K562 (cell line): ENCODE results near the gene OR8A1. TPM values are rescaled to one million over a fixed set of nuclear protein-coding genes. Genes with fewer than 3 reads are reported as not detected.

Source experiments
- COPS2 ChIP-seq: fragments of 450-650 bp; conservative IDR thresholded peaks from 2 replicates; pipeline ENCODE4 v1.6.1; 2016; ENCODE audit warnings: mild to moderate bottlenecking, moderate library complexity
- ESRRB ChIP-seq: fragments of 250-450 bp; sonication (Bioruptor Pico); IDR thresholded peaks from 2 replicates; pipeline ENCODE4 v1.5.0; 2020; ENCODE audit warnings: mild to moderate bottlenecking, moderate library complexity, borderline replicate concordance
- HMGXB4 ChIP-seq: sonication (generic); formaldehyde crosslinking; IDR thresholded peaks from 2 replicates; pipeline ENCODE4 v1.8.1; 2023; ENCODE audit warnings: mild to moderate bottlenecking, missing genetic modification reagents
- MAFK ChIP-seq: IDR thresholded peaks from 2 replicates; pipeline ENCODE4 v1.6.1; 2011; ENCODE audit warnings: low read length, improper control_type of control experiment
- MGA ChIP-seq: fragments of 450-650 bp; IDR thresholded peaks from 2 replicates; pipeline ENCODE4 v1.6.1; 2016; ENCODE audit warnings: mild to moderate bottlenecking, moderate library complexity
- SMARCB1 ChIP-seq: IDR thresholded peaks from 2 replicates; pipeline ENCODE4 v1.6.1; 2011; ENCODE audit warnings: improper control_type of control experiment, low read depth; ENCODE audit not compliant: insufficient read length
- TEAD4 ChIP-seq, 2 experiments: sonication (generic) in 1 of 2; formaldehyde crosslinking in 1 of 2; IDR thresholded peaks; 2 replicates each; pipeline versions ENCODE4 v1.6.1 to v1.8.0; 2012 to 2022; ENCODE audit warnings: borderline replicate concordance in 1 of 2, inconsistent platforms in 1 of 2, low read length in 1 of 2, mild to moderate bottlenecking in 1 of 2, missing genetic modification reagents in 1 of 2
- ZNF280B ChIP-seq: fragments of 250-450 bp; sonication (Bioruptor Pico); IDR thresholded peaks from 2 replicates; pipeline ENCODE4 v1.5.1; 2021; ENCODE audit warnings: mild to moderate bottlenecking
- ZNF316 ChIP-seq: fragments of 450-650 bp; IDR thresholded peaks from 2 replicates; pipeline ENCODE4 v1.6.1; 2016
- ZNF586 ChIP-seq: fragments of 450-650 bp; formaldehyde crosslinking; conservative IDR thresholded peaks from 2 replicates; pipeline ENCODE4 v1.4.0; 2020; ENCODE audit warnings: mild to moderate bottlenecking, moderate library complexity
- polyA plus RNA-seq, 8 experiments: library from polyadenylated mRNA; depleted of rRNA in 4 of 8; stranded (reverse) in 5 of 8; unstranded in 3 of 8; fragments of >200 nt; fragmentation: Nextera tagmentation in 2 of 8; fragmentation: Illumina TruSeq in 1 of 8; extraction: Ambion mirVana in 2 of 8; extraction: Trizol in 1 of 8; gene quantifications; 2 replicates each; pipeline versions ENCODE4 v1.2.1 to v1.2.3, GENCODE V29; 2011 to 2014; ENCODE audit warnings: inconsistent platforms in 1 of 8, missing spikeins in 1 of 8
- total RNA-seq, 7 experiments: library from RNA; depleted of rRNA in 6 of 7; stranded (reverse); fragments of >200 nt in 6 of 7; fragmentation: Illumina TruSeq in 2 of 7; extraction: Trizol in 2 of 7; gene quantifications; 2 replicates each; pipeline versions ENCODE4 v1.2.1 to v1.2.3, GENCODE V29; 2011 to 2021; ENCODE audit warnings: low replicate concordance in 1 of 7

Gene OR8A1
- total and polyA plus RNA-seq, 9 of the 15 experiments (the other 6 are each of a cell fraction or from before 2014, with no cell fraction given) = 0.27 to 2.7 (median 1.4) TPM

GRCh38 chr11:124612567-124613246, 42.9 kb downstream of the OR8A1 start (continued):
- TF ChIP-seq MGA (no peak), TEAD4 (IDR thresholded peaks at IDR 0.05; ENCODE audit: low read length) (no peak), TEAD4 (CRISPR knock-in tag; IDR thresholded peaks at IDR 0.05; ENCODE audit: borderline replicate concordance) (no peak), ZNF316 (peak; percentile 86), HMGXB4 (CRISPR knock-in tag) (no peak), ZNF586 (CRISPR knock-in tag) (no peak), COPS2 (no peak), MAFK (peak; percentile 81), SMARCB1 (no peak), ZNF280B (no peak), ESRRB (CRISPR knock-in tag) (no peak)
- TF ChIP-seq, all 486 proteins: peak for 6
